Activated CD4-positive, alpha-beta T cell treated with anti-CD3 and anti-CD28 coated beads, Interleukin-2, Interleukin-6, amounts not matched to agents 100 ng/mL and 50 ng/mL, durations not matched to agents 16 hours and 8 hours (primary cell): Measurements from ENCODE around the gene SCAMP3.
"Not testable (repeated sequence)": the region's sequence is repeated elsewhere in the genome, so short reads cannot be mapped to it uniquely, and the experiment has no call there.

Experiments used
- DNase-seq: peaks from one replicate; pipeline ENCODE4 v3.0.0-alpha.2; 2020

SCAMP3 gene

GRCh38 chr1:155254228-155254713, 7.9 kb downstream of the SCAMP3 start:
- no peak for DNase-seq

- no peak for DNase-seq
Observed at GRCh38 chr1:155253797-155254196, 8.4 kb downstream of the SCAMP3 start.

GRCh38 chr1:155253208-155253607, 9.0 kb downstream of the SCAMP3 start:
- DNase-seq, result no peak

GRCh38 chr1:155251566-155251965, 10.6 kb downstream of the SCAMP3 start:
- no peak for DNase-seq

- DNase-seq, result peak; percentile 98
Observed at GRCh38 chr1:155250633-155251449, 11.3 kb downstream of the SCAMP3 start.

- DNase-seq, result no peak
Observed at GRCh38 chr1:155250246-155250632, 11.9 kb downstream of the SCAMP3 start.

- DNase-seq, result no peak
Observed at GRCh38 chr1:155247667-155248553, 14.2 kb downstream of the SCAMP3 start.

- not testable (repeated sequence) for DNase-seq
Observed at GRCh38 chr1:155246796-155247195, 15.4 kb downstream of the SCAMP3 start.

GRCh38 chr1:155245163-155245524, 17.0 kb downstream of the SCAMP3 start:
- no peak for DNase-seq

- peak; percentile 99 for DNase-seq
Observed at GRCh38 chr1:155244368-155245162, 17.6 kb downstream of the SCAMP3 start.

GRCh38 chr1:155242805-155243358, 19.3 kb downstream of the SCAMP3 start:
- no peak for DNase-seq

GRCh38 chr1:155241841-155242264, 20.3 kb downstream of the SCAMP3 start:
- DNase-seq, result peak; percentile 41

GRCh38 chr1:155241069-155241679, 21.0 kb downstream of the SCAMP3 start:
- DNase-seq, result peak; percentile 86

GRCh38 chr1:155236451-155236850, 25.7 kb downstream of the SCAMP3 start:
- DNase-seq, result no peak

- DNase-seq, result not testable (repeated sequence)
Observed at GRCh38 chr1:155235375-155235774, 26.8 kb downstream of the SCAMP3 start.

GRCh38 chr1:155233502-155233901, 28.7 kb downstream of the SCAMP3 start:
- not testable (repeated sequence) for DNase-seq

GRCh38 chr1:155232001-155232978, 29.9 kb downstream of the SCAMP3 start:
- not testable (repeated sequence) for DNase-seq

GRCh38 chr1:155231302-155231701, 30.9 kb downstream of the SCAMP3 start:
- not testable (repeated sequence) for DNase-seq

- no peak for DNase-seq
Observed at GRCh38 chr1:155228096-155228427, 34.1 kb downstream of the SCAMP3 start.

GRCh38 chr1:155227261-155228095, 34.7 kb downstream of the SCAMP3 start:
- DNase-seq, result peak; percentile 100
